H9 (cell line): ENCODE measurements around the gene OMA1. TPM values are rescaled to one million over a fixed set of nuclear protein-coding genes. Genes with fewer than 3 reads are reported as not detected.

Experiments used
- DNase-seq: peaks from one replicate; pipeline ENCODE4 v3.0.0-alpha.2; 2017
- H2AFZ ChIP-seq: one replicate; pipeline ENCODE4 v1.6.1; 2013; ENCODE audit warnings: mild to moderate bottlenecking, low read length, control low read depth, moderate library complexity
- H2AK5ac ChIP-seq: 2 replicates; pipeline ENCODE4 v1.6.1; 2013; ENCODE audit warnings: low read length, control low read depth, mixed read lengths; ENCODE audit not compliant: insufficient read length
- H2BK120ac ChIP-seq: one replicate; pipeline ENCODE4 v1.6.1; 2013; ENCODE audit warnings: low read depth, mild to moderate bottlenecking, low read length, control low read depth, inconsistent platforms; ENCODE audit not compliant: poor library complexity, severe bottlenecking
- H2BK12ac ChIP-seq: 2 replicates; pipeline ENCODE4 v1.6.1; 2013; ENCODE audit warnings: low read length, control low read depth, mixed read lengths, low read depth; ENCODE audit not compliant: insufficient read length
- H2BK15ac ChIP-seq: 2 replicates; pipeline ENCODE4 v1.6.1; 2013; ENCODE audit warnings: low read depth, low read length, control low read depth
- H2BK20ac ChIP-seq: one replicate; pipeline ENCODE4 v1.6.1; 2013; ENCODE audit warnings: low read depth, mild to moderate bottlenecking, low read length, control low read depth, inconsistent platforms; ENCODE audit not compliant: poor library complexity, severe bottlenecking
- H2BK5ac ChIP-seq: 2 replicates; pipeline ENCODE4 v1.6.1; 2013; ENCODE audit warnings: low read length, control low read depth, mixed read lengths; ENCODE audit not compliant: insufficient read length
- H3K14ac ChIP-seq: 2 replicates; pipeline ENCODE4 v1.6.1; 2013; ENCODE audit warnings: low read length, control low read depth; ENCODE audit not compliant: insufficient read depth
- H3K18ac ChIP-seq: 2 replicates; pipeline ENCODE4 v1.6.1; 2013; ENCODE audit warnings: low read depth, mild to moderate bottlenecking, mixed read lengths, low read length, control low read depth; ENCODE audit not compliant: insufficient read length
- H3K23ac ChIP-seq: 2 replicates; pipeline ENCODE4 v1.6.1; 2013; ENCODE audit warnings: low read length, control low read depth, mixed read lengths, low read depth; ENCODE audit not compliant: insufficient read length
- H3K23me2 ChIP-seq: 2 replicates; pipeline ENCODE4 v1.6.1; 2013; ENCODE audit warnings: low read depth, mild to moderate bottlenecking, mixed read lengths, low read length, control low read depth; ENCODE audit not compliant: insufficient read length, poor library complexity, severe bottlenecking
- H3K27ac ChIP-seq: 2 replicates; pipeline ENCODE4 v1.5.1; 2013; ENCODE audit warnings: low read length, control low read depth, mixed read lengths, low read depth; ENCODE audit not compliant: insufficient read length
- H3K27me3 ChIP-seq: 2 replicates; pipeline ENCODE4 v1.6.1; 2013; ENCODE audit warnings: low read length, control low read depth, inconsistent platforms; ENCODE audit not compliant: insufficient read depth
- H3K4ac ChIP-seq: 2 replicates; pipeline ENCODE4 v1.6.1; 2013; ENCODE audit warnings: low read depth, mild to moderate bottlenecking, control low read depth, inconsistent platforms, low read length, moderate library complexity
- H3K4me1 ChIP-seq: 2 replicates; pipeline ENCODE4 v1.6.1; 2013; ENCODE audit warnings: low read length, control low read depth, inconsistent platforms; ENCODE audit not compliant: insufficient read depth
- H3K4me2 ChIP-seq: 2 replicates; pipeline ENCODE4 v1.6.1; 2013; ENCODE audit warnings: low read length, control low read depth, mixed read lengths; ENCODE audit not compliant: insufficient read length, insufficient read depth
- H3K56ac ChIP-seq: 2 replicates; pipeline ENCODE4 v1.6.1; 2013; ENCODE audit warnings: low read depth, mild to moderate bottlenecking, mixed read lengths, low read length, control low read depth; ENCODE audit not compliant: insufficient read length
- H3K79me1 ChIP-seq: 2 replicates; pipeline ENCODE4 v1.6.1; 2013; ENCODE audit warnings: low read depth, mild to moderate bottlenecking, moderate library complexity, low read length, control low read depth, inconsistent platforms; ENCODE audit not compliant: insufficient read depth, poor library complexity, severe bottlenecking
- H3K79me2 ChIP-seq: 2 replicates; pipeline ENCODE4 v1.6.1; 2013; ENCODE audit warnings: low read length, control low read depth, inconsistent platforms; ENCODE audit not compliant: insufficient read depth
- H3K9ac ChIP-seq: 2 replicates; pipeline ENCODE4 v1.6.1; 2013; ENCODE audit warnings: low read length, control low read depth, mixed read lengths; ENCODE audit not compliant: insufficient read length; ENCODE audit errors: extremely low read depth
- H3K9me3 ChIP-seq: one replicate; pipeline ENCODE4 v1.6.1; 2013; ENCODE audit warnings: low read depth, low read length, inconsistent platforms; ENCODE audit not compliant: control insufficient read depth
- H3T11ph ChIP-seq: one replicate; pipeline ENCODE4 v1.6.1; 2013; ENCODE audit warnings: mild to moderate bottlenecking, low read length, control low read depth, inconsistent platforms
- H4K20me1 ChIP-seq: one replicate; pipeline ENCODE4 v1.6.1; 2013; ENCODE audit not compliant: control insufficient read depth, insufficient read length, insufficient read depth
- H4K5ac ChIP-seq: 2 replicates; pipeline ENCODE4 v1.6.1; 2013; ENCODE audit warnings: low read depth, mild to moderate bottlenecking, mixed read lengths, low read length, control low read depth; ENCODE audit not compliant: insufficient read length
- H4K8ac ChIP-seq: replicated peaks from 2 replicates; pipeline ENCODE4 v1.6.1; 2013; ENCODE audit warnings: low read length, control low read depth, mixed read lengths, low read depth; ENCODE audit not compliant: insufficient read length
- H4K91ac ChIP-seq: 2 replicates; pipeline ENCODE4 v1.6.1; 2013; ENCODE audit warnings: low read depth, mild to moderate bottlenecking, moderate library complexity, mixed read lengths, low read length, control low read depth; ENCODE audit not compliant: insufficient read length
- H3K27ac Mint-ChIP-seq, 3 experiments: 2 replicates in 2 of 3; 3 replicates in 1 of 3; pipeline ENCODE4 v1.8.0; 2020 to 2021; ENCODE audit warnings: mixed read lengths in 3 of 3, mild to moderate bottlenecking in 1 of 3, moderate library complexity in 1 of 3
- H3K27me3 Mint-ChIP-seq: 2 replicates; pipeline ENCODE4 v1.8.0; 2021; ENCODE audit warnings: low read depth, mild to moderate bottlenecking, moderate library complexity, mixed read lengths
- H3K36me3 Mint-ChIP-seq, 3 experiments: 2 replicates in 2 of 3; 3 replicates in 1 of 3; pipeline ENCODE4 v1.8.0; 2020 to 2021; ENCODE audit warnings: low read depth in 3 of 3, mixed read lengths in 3 of 3; ENCODE audit not compliant: insufficient read depth in 1 of 3
- H3K4me1 Mint-ChIP-seq, 2 experiments: 2 replicates each; pipeline ENCODE4 v1.8.0; 2020; ENCODE audit warnings: mixed read lengths in 2 of 2
- H3K4me3 Mint-ChIP-seq, 2 experiments: 2 replicates in 1 of 2; 3 replicates in 1 of 2; pipeline ENCODE4 v1.8.0; 2020 to 2021; ENCODE audit warnings: mild to moderate bottlenecking in 2 of 2, mixed read lengths in 2 of 2, moderate library complexity in 1 of 2
- H3K9me3 Mint-ChIP-seq, 2 experiments: 2 replicates in 1 of 2; 3 replicates in 1 of 2; pipeline ENCODE4 v1.8.0; 2020; ENCODE audit warnings: mild to moderate bottlenecking in 2 of 2, mixed read lengths in 2 of 2, moderate library complexity in 1 of 2
- CTCF ChIP-seq: fragments of 200-600 bp; sonication (generic); conservative IDR thresholded peaks from 3 replicates; pipeline ENCODE4 v1.8.0; 2021; ENCODE audit warnings: antibody characterized with exemption, mild to moderate bottlenecking
- WGBS: extraction: QIAGEN DNeasy Blood & Tissue Kit; methylation state at CpG from one replicate; pipeline ENCODE4 v1.1.7; 2013; ENCODE audit warnings: missing lambda C conversion rate, low lambda C conversion rate, mixed read lengths; ENCODE audit not compliant: insufficient read length; ENCODE audit errors: extremely low coverage; 5-methylcytosine and 5-hydroxymethylcytosine counted together
- total RNA-seq: library from RNA; stranded (reverse); gene quantifications from 2 replicates; pipeline ENCODE4 v1.2.1, GENCODE V29; 2021

The OMA1 gene
- total RNA-seq, 1 experiment from 2014 or later: 12.9 TPM

- H2BK12ac ChIP-seq: no peak overlapping the region
- H3K9me3 ChIP-seq: no peaks in the 10 kb centered on the region
- no peak overlapping the region for H4K91ac ChIP-seq
- no peaks in the 10 kb centered on the region for H3K79me1 ChIP-seq
- no peak overlapping the region for H3K18ac ChIP-seq
- H3K23me2 ChIP-seq: no peaks in the 10 kb centered on the region
- no peak overlapping the region for H3K9ac ChIP-seq
- H4K8ac ChIP-seq: no peak overlapping the region
- peak; percentile 52 for DNase-seq
- no peak overlapping the region for H2BK5ac ChIP-seq
- no peak overlapping the region for H3K4me2 ChIP-seq
- peaks cover 7% of the 10 kb centered on the region; the same call in 1 of the 2 replicates for H3K4me1 ChIP-seq
- no peak overlapping the region for H2BK20ac ChIP-seq
- H3K27me3 ChIP-seq: no peaks in the 10 kb centered on the region
- no peak overlapping the region for H3K27ac ChIP-seq
- H3K4me3 Mint-ChIP-seq: no peak overlapping the region
- no peak overlapping the region for H2AFZ ChIP-seq
- H3K9me3 Mint-ChIP-seq: no peaks in the 10 kb centered on the region; a peak in 1 of 5 replicates
- TF ChIP-seq CTCF: no peak
- no peak overlapping the region for H2BK120ac ChIP-seq
- no peak overlapping the region for H4K5ac ChIP-seq
- no peak overlapping the region for H3K14ac ChIP-seq
- no peak overlapping the region for H2AK5ac ChIP-seq
- H4K20me1 ChIP-seq: no peaks in the 10 kb centered on the region
- no peak overlapping the region for H3T11ph ChIP-seq
- H3K56ac ChIP-seq: no peak overlapping the region
- H3K4ac ChIP-seq: no peak overlapping the region
- no peaks in the 10 kb centered on the region for H3K27me3 Mint-ChIP-seq
- H3K23ac ChIP-seq: no peak overlapping the region
- H3K79me2 ChIP-seq: no peaks in the 10 kb centered on the region
- no peaks in the 10 kb centered on the region; a peak in 2 of 7 replicates for H3K36me3 Mint-ChIP-seq
- no CpG with 5 or more reads among the region's 6 CpGs for WGBS
- H3K4me1 Mint-ChIP-seq: peaks cover 18 to 20% of the 10 kb centered on the region in 2 experiments
- peak overlapping the region in 2 of 3 experiments; percentile 15 to 63; a peak in 2 of 7 replicates for H3K27ac Mint-ChIP-seq
- no peak overlapping the region for H2BK15ac ChIP-seq
These were observed 79.8 kb downstream of the OMA1 start for GRCh38 chr1:58466630-58467241.
